Mesendoderm (in vitro differentiated cells): Measurements from ENCODE around the gene SPACDR.

Source experiments
- DNase-seq: peaks from one replicate; pipeline ENCODE4 v3.0.0; 2013
- H2AK5ac ChIP-seq: 2 replicates; pipeline ENCODE4 v1.6.1; 2013; ENCODE audit warnings: low read length, inconsistent platforms
- H2BK120ac ChIP-seq: 2 replicates; pipeline ENCODE4 v1.6.1; 2013; ENCODE audit warnings: low read depth, mild to moderate bottlenecking, low read length, moderate library complexity, mixed read lengths
- H2BK15ac ChIP-seq: replicated peaks from 2 replicates; pipeline ENCODE4 v1.6.1; 2013; ENCODE audit warnings: low read depth, mild to moderate bottlenecking, moderate library complexity
- H2BK5ac ChIP-seq: 2 replicates; pipeline ENCODE4 v1.6.1; 2013; ENCODE audit warnings: low read length, inconsistent platforms
- H3K18ac ChIP-seq: 2 replicates; pipeline ENCODE4 v1.6.1; 2013; ENCODE audit warnings: mild to moderate bottlenecking, low read length, mixed read lengths
- H3K23ac ChIP-seq: one replicate; pipeline ENCODE4 v1.6.1; 2013; ENCODE audit warnings: low read length
- H3K27ac ChIP-seq: 2 replicates; pipeline ENCODE4 v1.5.1; 2013; ENCODE audit warnings: low read depth, mild to moderate bottlenecking, inconsistent platforms, low read length, moderate library complexity
- H3K27me3 ChIP-seq: 2 replicates; pipeline ENCODE4 v1.6.1; 2013; ENCODE audit warnings: low read length, control low read depth, mild to moderate bottlenecking, inconsistent platforms; ENCODE audit not compliant: insufficient read depth, poor library complexity
- H3K36me3 ChIP-seq: 2 replicates; pipeline ENCODE4 v1.6.1; 2013; ENCODE audit warnings: low read length, inconsistent platforms; ENCODE audit not compliant: control insufficient read depth, insufficient read depth
- H3K4ac ChIP-seq: one replicate; pipeline ENCODE4 v1.6.1; 2013; ENCODE audit warnings: low read depth, mild to moderate bottlenecking, low read length, moderate library complexity
- H3K4me1 ChIP-seq: 2 replicates; pipeline ENCODE4 v1.6.1; 2013; ENCODE audit warnings: low read depth, low read length, inconsistent platforms; ENCODE audit not compliant: control insufficient read depth
- H3K4me2 ChIP-seq: 2 replicates; pipeline ENCODE4 v1.6.1; 2013; ENCODE audit warnings: low read length
- H3K4me3 ChIP-seq: 2 replicates; pipeline ENCODE4 v1.5.1; 2013; ENCODE audit warnings: mild to moderate bottlenecking, low read length
- H3K56ac ChIP-seq: one replicate; pipeline ENCODE4 v1.6.1; 2013; ENCODE audit warnings: low read length
- H3K79me1 ChIP-seq: 2 replicates; pipeline ENCODE4 v1.6.1; 2013; ENCODE audit warnings: low read length, inconsistent platforms
- H3K79me2 ChIP-seq: 2 replicates; pipeline ENCODE4 v1.6.1; 2013; ENCODE audit warnings: mild to moderate bottlenecking, low read length; ENCODE audit not compliant: control insufficient read depth, insufficient read depth
- H3K9ac ChIP-seq: 2 replicates; pipeline ENCODE4 v1.6.1; 2013; ENCODE audit warnings: low read length, inconsistent platforms
- H4K5ac ChIP-seq: one replicate; pipeline ENCODE4 v1.6.1; 2013; ENCODE audit warnings: low read length
- H4K8ac ChIP-seq: one replicate; pipeline ENCODE4 v1.6.1; 2013; ENCODE audit warnings: low read depth, mild to moderate bottlenecking, control low read depth, low read length, moderate library complexity
- WGBS: extraction: QIAGEN DNeasy Blood & Tissue Kit; methylation state at CpG from one replicate; pipeline ENCODE4 v1.1.7; 2013; ENCODE audit warnings: low lambda C conversion rate, missing lambda C conversion rate; ENCODE audit not compliant: insufficient coverage; ENCODE audit errors: extremely low coverage; 5-methylcytosine and 5-hydroxymethylcytosine counted together

The SPACDR gene

DNA sequence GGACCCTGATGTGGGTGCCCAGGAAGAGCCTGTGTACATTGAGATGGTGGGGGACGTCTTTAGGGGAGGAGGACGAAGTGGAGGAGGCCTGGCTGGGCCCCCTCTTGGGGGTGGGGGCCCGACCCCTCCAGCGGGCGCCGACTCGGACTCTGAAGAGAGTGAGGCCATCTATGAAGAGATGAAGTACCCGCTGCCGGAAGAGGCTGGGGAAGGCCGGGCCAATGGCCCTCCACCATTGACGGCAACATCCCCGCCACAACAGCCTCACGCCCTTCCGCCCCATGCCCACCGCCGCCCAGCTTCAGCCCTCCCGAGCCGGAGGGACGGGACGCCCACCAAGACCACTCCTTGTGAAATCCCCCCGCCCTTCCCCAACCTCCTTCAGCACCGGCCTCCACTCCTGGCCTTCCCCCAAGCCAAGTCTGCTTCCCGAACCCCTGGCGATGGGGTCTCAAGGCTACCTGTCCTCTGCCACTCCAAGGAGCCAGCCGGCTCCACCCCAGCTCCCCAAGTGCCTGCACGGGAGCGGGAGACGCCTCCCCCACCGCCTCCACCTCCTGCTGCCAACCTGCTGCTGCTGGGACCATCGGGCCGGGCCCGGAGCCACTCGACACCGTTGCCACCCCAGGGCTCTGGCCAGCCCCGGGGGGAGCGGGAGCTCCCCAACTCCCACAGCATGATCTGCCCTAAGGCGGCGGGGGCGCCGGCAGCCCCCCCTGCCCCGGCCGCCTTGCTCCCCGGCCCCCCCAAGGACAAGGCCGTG, 24.5 kb upstream of the SPACDR start:
- Histone ChIP-seq H3K4ac (no peak overlapping the region), H3K4me2 (no peak overlapping the region), H3K27me3 (no peaks in the 10 kb centered on the region), H3K23ac (no peak overlapping the region), H3K4me3 (no peak overlapping the region), H4K8ac (no peak overlapping the region), H2AK5ac (no peak overlapping the region), H3K56ac (no peak overlapping the region), H4K5ac (no peak overlapping the region), H3K18ac (no peak overlapping the region), H2BK15ac (no peak overlapping the region), H2BK120ac (no peak overlapping the region), H3K79me1 (no peaks in the 10 kb centered on the region), H3K27ac (no peak overlapping the region), H3K36me3 (no peaks in the 10 kb centered on the region), H2BK5ac (no peak overlapping the region), H3K9ac (no peak overlapping the region), H3K4me1 (peaks cover 2% of the 10 kb centered on the region), H3K79me2 (no peaks in the 10 kb centered on the region)
- no CpG with 5 or more reads among the region's 44 CpGs for WGBS
- no peak for DNase-seq

GRCh38 chr7:100486753-100487446, 22.8 kb upstream of the SPACDR start:
- Histone ChIP-seq H3K36me3 (no peaks in the 10 kb centered on the region), H3K18ac (no peak overlapping the region), H3K4me1 (peaks cover 2% of the 10 kb centered on the region), H3K4me3 (no peak overlapping the region), H3K4ac (no peak overlapping the region), H3K79me2 (no peaks in the 10 kb centered on the region), H3K27me3 (no peaks in the 10 kb centered on the region), H2BK120ac (no peak overlapping the region), H2BK15ac (no peak overlapping the region), H3K23ac (no peak overlapping the region), H4K8ac (no peak overlapping the region), H2AK5ac (no peak overlapping the region), H3K9ac (no peak overlapping the region), H3K79me1 (no peaks in the 10 kb centered on the region), H4K5ac (no peak overlapping the region), H3K56ac (peak overlapping the region; percentile 25), H3K4me2 (no peak overlapping the region), H3K27ac (no peak overlapping the region), H2BK5ac (no peak overlapping the region)
- WGBS = no CpG with 5 or more reads among the region's 30 CpGs
- DNase-seq = peak; percentile 90

DNA sequence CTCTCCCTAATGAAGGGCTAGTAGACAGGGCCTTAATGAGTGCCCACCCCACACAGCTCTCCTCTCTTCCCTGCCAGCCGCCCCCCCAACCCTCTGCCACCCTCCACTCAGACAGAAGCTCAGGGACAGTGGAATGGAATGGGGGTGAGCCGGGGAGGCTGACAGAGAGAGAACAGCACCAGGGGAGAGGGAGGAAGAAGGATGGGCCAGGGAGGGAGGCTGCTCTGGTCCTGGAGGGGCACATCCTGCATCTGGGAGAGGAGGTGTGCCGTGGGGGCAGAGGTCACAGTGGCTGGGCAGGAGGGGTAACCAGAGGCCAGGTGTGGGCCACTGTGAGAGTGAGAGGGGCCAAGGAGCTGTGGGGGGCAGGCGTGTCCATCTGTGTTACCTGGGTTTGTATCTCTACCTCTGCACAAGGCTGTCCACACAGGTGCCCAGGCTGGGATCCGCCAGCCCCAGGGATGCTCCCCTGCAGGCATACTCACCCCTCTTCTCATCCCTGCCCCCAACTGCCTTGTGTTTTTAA, 22.1 kb upstream of the SPACDR start:
- H3K4me1 ChIP-seq = peaks cover 2% of the 10 kb centered on the region
- H3K4me2 ChIP-seq = no peak overlapping the region
- no peak for DNase-seq
- no peak overlapping the region for H2BK120ac ChIP-seq
- no peak overlapping the region for H4K5ac ChIP-seq
- no peak overlapping the region for H2BK15ac ChIP-seq
- no peak overlapping the region for H2AK5ac ChIP-seq
- H3K27me3 ChIP-seq = no peaks in the 10 kb centered on the region
- no peak overlapping the region for H3K4ac ChIP-seq
- no peak overlapping the region for H3K9ac ChIP-seq
- H3K36me3 ChIP-seq = no peaks in the 10 kb centered on the region
- H3K23ac ChIP-seq = no peak overlapping the region
- H4K8ac ChIP-seq = no peak overlapping the region
- no peak overlapping the region for H3K56ac ChIP-seq
- H3K4me3 ChIP-seq = no peak overlapping the region
- WGBS = no CpG with 5 or more reads among the region's 5 CpGs
- H3K27ac ChIP-seq = no peak overlapping the region
- H3K79me2 ChIP-seq = no peaks in the 10 kb centered on the region
- no peak overlapping the region for H3K18ac ChIP-seq
- H2BK5ac ChIP-seq = no peak overlapping the region
- H3K79me1 ChIP-seq = no peaks in the 10 kb centered on the region

GRCh38 chr7:100485471-100485876, 21.4 kb upstream of the SPACDR start:
- Histone ChIP-seq H4K8ac (no peak overlapping the region), H3K79me1 (no peaks in the 10 kb centered on the region), H3K23ac (no peak overlapping the region), H3K27ac (no peak overlapping the region), H4K5ac (no peak overlapping the region), H3K27me3 (no peaks in the 10 kb centered on the region), H3K4me3 (no peak overlapping the region), H3K4me2 (no peak overlapping the region), H3K4me1 (peaks cover 2% of the 10 kb centered on the region), H3K18ac (no peak overlapping the region), H2BK15ac (no peak overlapping the region), H2AK5ac (no peak overlapping the region), H2BK120ac (no peak overlapping the region), H3K36me3 (no peaks in the 10 kb centered on the region), H3K79me2 (no peaks in the 10 kb centered on the region), H3K56ac (peak overlapping the region; percentile 3), H3K9ac (no peak overlapping the region), H3K4ac (no peak overlapping the region), H2BK5ac (no peak overlapping the region)
- no peak for DNase-seq
- WGBS = no CpG with 5 or more reads among the region's 4 CpGs

DNA sequence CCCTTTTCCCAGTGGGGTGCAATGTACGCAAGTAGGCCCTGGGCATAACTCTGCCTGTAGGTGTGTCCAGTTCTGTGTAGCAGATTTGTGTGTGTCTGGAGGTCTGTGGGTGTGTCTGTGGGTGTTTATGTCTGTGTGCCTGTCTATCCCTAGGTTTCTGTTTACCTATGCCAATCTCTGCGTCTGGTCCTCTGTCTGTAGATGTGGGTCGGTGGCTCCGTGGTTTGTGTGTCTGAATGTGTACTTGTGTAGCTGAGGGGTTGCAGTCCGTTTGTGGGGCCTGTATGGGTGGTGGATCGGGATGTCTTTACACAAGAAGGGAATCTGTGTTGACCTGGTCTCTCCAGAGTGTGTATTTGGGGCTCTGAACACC, 20.6 kb upstream of the SPACDR start:
- no peak overlapping the region for H3K4me3 ChIP-seq
- H2BK5ac ChIP-seq = no peak overlapping the region
- no peak overlapping the region for H2AK5ac ChIP-seq
- WGBS = no CpG with 5 or more reads among the region's 6 CpGs
- H3K79me1 ChIP-seq = no peaks in the 10 kb centered on the region
- H3K79me2 ChIP-seq = no peaks in the 10 kb centered on the region
- H3K9ac ChIP-seq = peak overlapping the region; percentile 47
- no peaks in the 10 kb centered on the region for H3K27me3 ChIP-seq
- peak overlapping the region; percentile 66 for H3K56ac ChIP-seq
- no peak overlapping the region for H3K4me2 ChIP-seq
- no peak for DNase-seq
- H4K5ac ChIP-seq = no peak overlapping the region
- H3K36me3 ChIP-seq = no peaks in the 10 kb centered on the region
- H3K18ac ChIP-seq = no peak overlapping the region
- no peak overlapping the region for H2BK15ac ChIP-seq
- peaks cover 2% of the 10 kb centered on the region for H3K4me1 ChIP-seq
- no peak overlapping the region for H3K23ac ChIP-seq
- no peak overlapping the region for H3K27ac ChIP-seq
- no peak overlapping the region for H3K4ac ChIP-seq
- H2BK120ac ChIP-seq = no peak overlapping the region
- no peak overlapping the region for H4K8ac ChIP-seq
